WERI-Rb-1 (cell line): ENCODE data around the gene GNA12.
A peak's percentile ranks its signal among the peaks of the same experiment; 100 is the strongest.

ENCODE experiments used
- DNase-seq: peaks from one replicate; pipeline ENCODE4 v3.0.0-alpha.2; 2020
- H3K27ac ChIP-seq: fragments of 250-450 bp; sonication (Bioruptor Pico); 2 replicates; pipeline ENCODE4 v1.5.1; 2020; ENCODE audit warnings: mild to moderate bottlenecking, moderate library complexity
- H3K27me3 ChIP-seq: fragments of 250-450 bp; sonication (Bioruptor Pico); 2 replicates; pipeline ENCODE4 v1.5.1; 2021; ENCODE audit warnings: mild to moderate bottlenecking, low read depth, moderate library complexity; ENCODE audit not compliant: insufficient read depth, severe bottlenecking
- H3K36me3 ChIP-seq: fragments of 250-450 bp; sonication (Bioruptor Pico); 2 replicates; pipeline ENCODE4 v1.5.1; 2020; ENCODE audit warnings: mild to moderate bottlenecking, moderate library complexity
- H3K4me3 ChIP-seq: 2 replicates; pipeline ENCODE4 v1.5.1; 2011; ENCODE audit warnings: low read depth, mild to moderate bottlenecking, control low read depth, low read length
- H3K9me3 ChIP-seq: fragments of 250-450 bp; sonication (Bioruptor Pico); 2 replicates; pipeline ENCODE4 v1.5.1; 2021; ENCODE audit warnings: mild to moderate bottlenecking, moderate library complexity; ENCODE audit not compliant: severe bottlenecking
- CTCF ChIP-seq: IDR thresholded peaks from 2 replicates; pipeline ENCODE4 v1.5.1; 2011; ENCODE audit warnings: low read depth, mild to moderate bottlenecking, control low read depth, inconsistent platforms, low read length

Gene GNA12

GRCh38 chr7:2759736-2760097, 84.4 kb downstream of the GNA12 start:
- Histone ChIP-seq H3K9me3 (no peaks in the 10 kb centered on the region), H3K27ac (peak overlapping the region; percentile 3), H3K4me3 (peak overlapping the region; percentile 25), H3K36me3 (no peaks in the 10 kb centered on the region), H3K27me3 (no peaks in the 10 kb centered on the region)
- DNase-seq: peak; percentile 53
- TF ChIP-seq CTCF: no peak

- DNase-seq: no peak
- Histone ChIP-seq H3K9me3 (peaks cover 4% of the 10 kb centered on the region), H3K27ac (no peak overlapping the region), H3K36me3 (no peaks in the 10 kb centered on the region), H3K27me3 (no peaks in the 10 kb centered on the region), H3K4me3 (no peak overlapping the region)
- TF ChIP-seq CTCF: no peak
These were observed 85.2 kb downstream of the GNA12 start for GRCh38 chr7:2758673-2759616.

GRCh38 chr7:2757904-2758672, 86.0 kb downstream of the GNA12 start:
- no peaks in the 10 kb centered on the region for H3K27me3 ChIP-seq
- no peaks in the 10 kb centered on the region for H3K36me3 ChIP-seq
- no peak for TF ChIP-seq CTCF
- H3K9me3 ChIP-seq: peaks cover 4% of the 10 kb centered on the region
- H3K27ac ChIP-seq: no peak overlapping the region; the same call in 1 of the 2 replicates
- no peak for DNase-seq
- H3K4me3 ChIP-seq: no peak overlapping the region

- no peak for TF ChIP-seq CTCF
- no peak overlapping the region for H3K27ac ChIP-seq
- peaks cover 4% of the 10 kb centered on the region for H3K9me3 ChIP-seq
- H3K4me3 ChIP-seq: no peak overlapping the region
- H3K27me3 ChIP-seq: no peaks in the 10 kb centered on the region
- H3K36me3 ChIP-seq: no peaks in the 10 kb centered on the region
- no peak for DNase-seq
These were observed 86.7 kb downstream of the GNA12 start for GRCh38 chr7:2757361-2757903.

- TF ChIP-seq CTCF: no peak
- Histone ChIP-seq H3K4me3 (no peak overlapping the region), H3K36me3 (no peaks in the 10 kb centered on the region), H3K27ac (no peak overlapping the region), H3K27me3 (no peaks in the 10 kb centered on the region), H3K9me3 (peaks cover 4% of the 10 kb centered on the region)
- DNase-seq: no peak
These were observed 88.6 kb downstream of the GNA12 start for GRCh38 chr7:2755531-2755930.
